ENCODE data around the gene NES.
A peak's percentile ranks its signal among the peaks of the same experiment; 100 is the strongest.

The NES gene

GRCh38 chr1:156657741-156658319, 19.4 kb downstream of the NES start:
- H3K27ac ChIP-seq (ENCODE audit: low read length) = no peak overlapping the region
- peaks cover 10% of the 10 kb centered on the region; the same call in 1 of the 2 replicates for H4K20me1 ChIP-seq (ENCODE audit: insufficient read depth, low read length)
- no peak for ATAC-seq (ENCODE audit: insufficient read depth, low read depth)
- H3K79me2 ChIP-seq (ENCODE audit: insufficient read depth, low read length) = no peaks in the 10 kb centered on the region
- H3K36me3 ChIP-seq (ENCODE audit: insufficient read depth, low read length) = no peaks in the 10 kb centered on the region
- H3K27me3 ChIP-seq (ENCODE audit: insufficient read depth, low read length, poor library complexity) = peaks cover 4% of the 10 kb centered on the region
- H3K4me1 ChIP-seq (ENCODE audit: insufficient read depth, low read length) = peaks cover 18% of the 10 kb centered on the region
- no peak overlapping the region for H3K4me3 ChIP-seq (ENCODE audit: low read depth in 1 of 2, low read length in 2 of 2)
- no peak for TF ChIP-seq CTCF (IDR thresholded peaks at IDR 0.05; ENCODE audit: borderline replicate concordance, extremely low read depth, low read length, poor library complexity, severe bottlenecking)
- no peak for TF ChIP-seq EZH2 (IDR thresholded peaks at IDR 0.05; ENCODE audit: borderline replicate concordance, low read depth, low read length, severe bottlenecking)
- H3K4me2 ChIP-seq (ENCODE audit: insufficient read depth, low read length) = peak overlapping the region; percentile 27; the same call in 1 of the 2 replicates
- no peak for DNase-seq
- no peak overlapping the region for H3K9ac ChIP-seq (ENCODE audit: low read depth, low read length)
- H3K9me3 ChIP-seq (ENCODE audit: insufficient read depth, low read length, severe bottlenecking) = no peaks in the 10 kb centered on the region
- no peak overlapping the region for H2AFZ ChIP-seq (ENCODE audit: low read depth, low read length)

- peaks cover 13% of the 10 kb centered on the region; the same call in 1 of the 2 replicates for H4K20me1 ChIP-seq (ENCODE audit: insufficient read depth, low read length)
- peaks cover 18% of the 10 kb centered on the region for H3K4me1 ChIP-seq (ENCODE audit: insufficient read depth, low read length)
- H3K9ac ChIP-seq (ENCODE audit: low read depth, low read length) = no peak overlapping the region
- H2AFZ ChIP-seq (ENCODE audit: low read depth, low read length) = 0 out of 2 replicates have a peak overlapping the region, but pooled peaks have one; percentile 51
- peak; percentile 56 for ATAC-seq (ENCODE audit: insufficient read depth, low read depth)
- peaks cover 4% of the 10 kb centered on the region for H3K27me3 ChIP-seq (ENCODE audit: insufficient read depth, low read length, poor library complexity)
- no peaks in the 10 kb centered on the region for H3K36me3 ChIP-seq (ENCODE audit: insufficient read depth, low read length)
- no peak overlapping the region for H3K27ac ChIP-seq (ENCODE audit: low read length)
- peak overlapping the region; percentile 27; the same call in 1 of the 2 replicates for H3K4me2 ChIP-seq (ENCODE audit: insufficient read depth, low read length)
- H3K9me3 ChIP-seq (ENCODE audit: insufficient read depth, low read length, severe bottlenecking) = no peaks in the 10 kb centered on the region
- peak; percentile 68 for DNase-seq
- TF ChIP-seq CTCF (IDR thresholded peaks at IDR 0.05; ENCODE audit: borderline replicate concordance, extremely low read depth, low read length, poor library complexity, severe bottlenecking) (peak; percentile 97), EZH2 (IDR thresholded peaks at IDR 0.05; ENCODE audit: borderline replicate concordance, low read depth, low read length, severe bottlenecking) (peak; percentile 34)
- no peaks in the 10 kb centered on the region for H3K79me2 ChIP-seq (ENCODE audit: insufficient read depth, low read length)
- no peak overlapping the region for H3K4me3 ChIP-seq (ENCODE audit: low read depth in 1 of 2, low read length in 2 of 2)
Observed at GRCh38 chr1:156656806-156657740, 20.1 kb downstream of the NES start.

GRCh38 chr1:156655904-156656516, 21.2 kb downstream of the NES start:
- no peak overlapping the region for H3K4me2 ChIP-seq (ENCODE audit: insufficient read depth, low read length)
- H3K4me1 ChIP-seq (ENCODE audit: insufficient read depth, low read length) = peaks cover 18% of the 10 kb centered on the region
- TF ChIP-seq EZH2 (IDR thresholded peaks at IDR 0.05; ENCODE audit: borderline replicate concordance, low read depth, low read length, severe bottlenecking) = no peak
- TF ChIP-seq CTCF (IDR thresholded peaks at IDR 0.05; ENCODE audit: borderline replicate concordance, extremely low read depth, low read length, poor library complexity, severe bottlenecking) = no peak
- no peaks in the 10 kb centered on the region for H3K36me3 ChIP-seq (ENCODE audit: insufficient read depth, low read length)
- H3K4me3 ChIP-seq (ENCODE audit: low read depth in 1 of 2, low read length in 2 of 2) = no peak overlapping the region
- no peak overlapping the region for H2AFZ ChIP-seq (ENCODE audit: low read depth, low read length)
- peaks cover 22% of the 10 kb centered on the region; the same call in 1 of the 2 replicates for H4K20me1 ChIP-seq (ENCODE audit: insufficient read depth, low read length)
- no peak overlapping the region for H3K27ac ChIP-seq (ENCODE audit: low read length)
- DNase-seq (no peak), ATAC-seq (ENCODE audit: insufficient read depth, low read depth) (no peak)
- no peak overlapping the region for H3K9ac ChIP-seq (ENCODE audit: low read depth, low read length)
- no peaks in the 10 kb centered on the region for H3K9me3 ChIP-seq (ENCODE audit: insufficient read depth, low read length, severe bottlenecking)
- H3K79me2 ChIP-seq (ENCODE audit: insufficient read depth, low read length) = no peaks in the 10 kb centered on the region
- peaks cover 4% of the 10 kb centered on the region for H3K27me3 ChIP-seq (ENCODE audit: insufficient read depth, low read length, poor library complexity)

All from DND-41 (cell line).